Measurements from ENCODE around the gene ERBB3.

The ERBB3 gene

DNA sequence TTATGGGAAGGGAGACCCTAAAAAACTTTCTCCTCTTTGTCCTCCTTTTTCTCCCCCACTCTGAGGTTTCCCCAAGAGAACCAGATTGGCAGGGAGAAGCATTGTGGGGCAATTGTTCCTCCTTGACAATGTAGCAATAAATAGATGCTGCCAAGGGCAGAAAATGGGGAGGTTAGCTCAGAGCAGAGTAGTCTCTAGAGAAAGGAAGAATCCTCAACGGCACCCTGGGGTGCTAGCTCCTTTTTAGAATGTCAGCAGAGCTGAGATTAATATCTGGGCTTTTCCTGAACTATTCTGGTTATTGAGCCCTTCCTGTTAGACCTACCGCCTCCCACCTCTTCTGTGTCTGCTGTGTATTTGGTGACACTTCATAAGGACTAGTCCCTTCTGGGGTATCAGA is 42.8 kb upstream of the ERBB3 start:
- H3K36me3 ChIP-seq (replicated peaks; ENCODE audit: insufficient read depth, low read length) = no peaks in the 10 kb centered on the region
- no peak overlapping the region for H2AFZ ChIP-seq (ENCODE audit: low read length)
- no peak overlapping the region for H3K9ac ChIP-seq (ENCODE audit: low read length)

GRCh38 chr12:56038022-56038655 is 41.8 kb upstream of the ERBB3 start:
- H3K4me2 ChIP-seq (ENCODE audit: low read depth, low read length) = no peak overlapping the region
- DNase-seq = no peak
- TF ChIP-seq CTCF (IDR thresholded peaks at IDR 0.05; ENCODE audit: low read length) (no peak), EZH2 (optimal IDR thresholded peaks at IDR 0.05; ENCODE audit: low read depth, low read length) (no peak), EZH2phosphoT487 (IDR thresholded peaks at IDR 0.05; ENCODE audit: low read length) (no peak)
- H3K9me3 ChIP-seq (replicated peaks; ENCODE audit: insufficient read depth, low read length) = no peaks in the 10 kb centered on the region
- peaks cover 3% of the 10 kb centered on the region; the same call in 1 of the 2 replicates for H3K4me1 ChIP-seq (ENCODE audit: low read length)
- H3K36me3 ChIP-seq (replicated peaks; ENCODE audit: insufficient read depth, low read length) = peaks cover 4% of the 10 kb centered on the region; the same call in 1 of the 2 replicates
- H3K27ac ChIP-seq (ENCODE audit: low read length) = no peak overlapping the region
- H4K20me1 ChIP-seq (ENCODE audit: insufficient read depth, low read length) = no peaks in the 10 kb centered on the region
- H3K79me2 ChIP-seq (ENCODE audit: low read length) = peaks cover 14% of the 10 kb centered on the region
- peaks cover 9% of the 10 kb centered on the region for H3F3A ChIP-seq (ENCODE audit: insufficient read depth, low read length)
- no peak overlapping the region for H3K4me3 ChIP-seq (ENCODE audit: low read length)
- no peak overlapping the region for H3K9ac ChIP-seq (ENCODE audit: low read length)
- no peak overlapping the region for H2AFZ ChIP-seq (ENCODE audit: low read length)
- no peaks in the 10 kb centered on the region for H3K9me2 ChIP-seq (replicated peaks; ENCODE audit: insufficient read depth, low read length)
- no peaks in the 10 kb centered on the region for H3K27me3 ChIP-seq (replicated peaks; ENCODE audit: insufficient read depth, low read length)

More for the DNA sequence above, 42.8 kb upstream of the ERBB3 start:
- H3K27ac ChIP-seq (ENCODE audit: low read length) = no peak overlapping the region
- peaks cover 4% of the 10 kb centered on the region for H3K79me2 ChIP-seq (ENCODE audit: low read length)
- H3K4me2 ChIP-seq (ENCODE audit: low read depth, low read length) = no peak overlapping the region
- H4K20me1 ChIP-seq (ENCODE audit: insufficient read depth, low read length) = no peaks in the 10 kb centered on the region
- no peak for DNase-seq
- no peaks in the 10 kb centered on the region for H3K9me2 ChIP-seq (replicated peaks; ENCODE audit: insufficient read depth, low read length)
- no peaks in the 10 kb centered on the region for H3K27me3 ChIP-seq (replicated peaks; ENCODE audit: insufficient read depth, low read length)
- no peak overlapping the region for H3K4me3 ChIP-seq (ENCODE audit: low read length)
- H3K4me1 ChIP-seq (ENCODE audit: low read length) = no peaks in the 10 kb centered on the region
- TF ChIP-seq CTCF (IDR thresholded peaks at IDR 0.05; ENCODE audit: low read length) = no peak
- TF ChIP-seq EZH2phosphoT487 (IDR thresholded peaks at IDR 0.05; ENCODE audit: low read length) = no peak
- no peak for TF ChIP-seq EZH2 (optimal IDR thresholded peaks at IDR 0.05; ENCODE audit: low read depth, low read length)
- H3K9me3 ChIP-seq (replicated peaks; ENCODE audit: insufficient read depth, low read length) = no peaks in the 10 kb centered on the region
- H3F3A ChIP-seq (ENCODE audit: insufficient read depth, low read length) = peaks cover 4% of the 10 kb centered on the region; the same call in 1 of the 2 replicates

GRCh38 chr12:56040151-56040550 is 39.8 kb upstream of the ERBB3 start:
- H3K9me2 ChIP-seq (replicated peaks; ENCODE audit: insufficient read depth, low read length) = no peaks in the 10 kb centered on the region
- H3K4me1 ChIP-seq (ENCODE audit: low read length) = peaks cover 3% of the 10 kb centered on the region; the same call in 1 of the 2 replicates
- no peak overlapping the region for H3K9ac ChIP-seq (ENCODE audit: low read length)
- H3K27ac ChIP-seq (ENCODE audit: low read length) = no peak overlapping the region
- peaks cover 20% of the 10 kb centered on the region for H3K79me2 ChIP-seq (ENCODE audit: low read length)
- H3K36me3 ChIP-seq (replicated peaks; ENCODE audit: insufficient read depth, low read length) = peaks cover 4% of the 10 kb centered on the region; the same call in 1 of the 2 replicates
- no peaks in the 10 kb centered on the region for H3K27me3 ChIP-seq (replicated peaks; ENCODE audit: insufficient read depth, low read length)
- H3K9me3 ChIP-seq (replicated peaks; ENCODE audit: insufficient read depth, low read length) = no peaks in the 10 kb centered on the region
- H3K4me2 ChIP-seq (ENCODE audit: low read depth, low read length) = no peak overlapping the region
- no peak overlapping the region for H3K4me3 ChIP-seq (ENCODE audit: low read length)
- H3F3A ChIP-seq (ENCODE audit: insufficient read depth, low read length) = peaks cover 20% of the 10 kb centered on the region
- DNase-seq = no peak
- no peak for TF ChIP-seq EZH2phosphoT487 (IDR thresholded peaks at IDR 0.05; ENCODE audit: low read length)
- TF ChIP-seq EZH2 (optimal IDR thresholded peaks at IDR 0.05; ENCODE audit: low read depth, low read length) = no peak
- no peak for TF ChIP-seq CTCF (IDR thresholded peaks at IDR 0.05; ENCODE audit: low read length)
- H4K20me1 ChIP-seq (ENCODE audit: insufficient read depth, low read length) = no peaks in the 10 kb centered on the region
- no peak overlapping the region for H2AFZ ChIP-seq (ENCODE audit: low read length)

All from MM.1S (cell line).